MM.1S (cell line): ENCODE results near the gene GFPT2.

Experiments used
- CTCF ChIP-seq: fragments of 300-600 bp; sonication (generic); IDR thresholded peaks from 2 replicates; pipeline ENCODE4 v1.5.1; 2016; ENCODE audit warnings: antibody characterized with exemption, low read length, mixed read lengths
- EZH2 ChIP-seq: fragments of 300-600 bp; sonication (generic); optimal IDR thresholded peaks from 2 replicates; pipeline ENCODE3; 2017; ENCODE audit warnings: low read depth, mild to moderate bottlenecking, antibody characterized with exemption, low read length, mixed read lengths

GRCh38 chr5:180334751-180335613 lies 18.2 kb downstream of the GFPT2 start:
- TF ChIP-seq EZH2 (no peak), CTCF (no peak)
